Left lung (tissue), 10 donors: ENCODE results near the gene TTLL5. TPM values are rescaled to one million over a fixed set of nuclear protein-coding genes. Genes with fewer than 3 reads are reported as not detected.

Experiments used
- ATAC-seq: fragments of 200-7000 bp; cut with Tn5 transposase; one replicate; pipeline ENCODE4 v1.9.1; 2020; ENCODE audit warnings: moderate library complexity
- DNase-seq, 4 donors: peaks; one replicate each; pipeline ENCODE4 v3.0.0-alpha.2; 2013 to 2020
- H3K27ac ChIP-seq, 2 donors: fragments of 200-600 bp; sonication (generic) in 1 of 2; one replicate each; pipeline versions ENCODE4 v1.5.0 to v1.8.0; 2020 to 2021
- H3K27me3 ChIP-seq, 2 donors: fragments of 200-600 bp; sonication (generic) in 1 of 2; one replicate each; pipeline versions ENCODE4 v1.5.0 to v1.8.0; 2020 to 2021
- H3K36me3 ChIP-seq, 2 donors: fragments of 200-600 bp; sonication (generic) in 1 of 2; one replicate each; pipeline versions ENCODE4 v1.5.0 to v1.8.0; 2020 to 2021
- H3K4me1 ChIP-seq, 2 donors: fragments of 200-600 bp; one replicate each; pipeline ENCODE4 v1.8.0; 2021
- H3K4me3 ChIP-seq, 2 donors: fragments of 200-600 bp; sonication (generic) in 1 of 2; one replicate each; pipeline versions ENCODE4 v1.5.0 to v1.8.0; 2020 to 2021; ENCODE audit warnings: mild to moderate bottlenecking in 1 of 2
- H3K9me3 ChIP-seq, 2 donors: fragments of 200-600 bp; sonication (generic) in 1 of 2; one replicate each; pipeline versions ENCODE4 v1.5.0 to v1.8.0; 2020 to 2021
- CTCF ChIP-seq, 2 donors: fragments of 200-600 bp; sonication (generic) in 1 of 2; IDR thresholded peaks; one replicate each; pipeline versions ENCODE4 v1.5.0 to v1.8.0; 2021; ENCODE audit warnings: antibody characterized with exemption in 2 of 2
- intact Hi-C, 2 donors: fragments of 100-400 bp; cut with DNase I; formaldehyde crosslinking; loops; one replicate each; pipeline versions ENCODE4 v1.11.2 to v1.14.2; 2022
- polyA plus RNA-seq, 6 donors: library from polyadenylated mRNA; unstranded; fragments of 120-200 nt; gene quantifications; one replicate each; pipeline ENCODE4 v1.2.1, GENCODE V29; 2013; ENCODE audit not compliant: insufficient read length in 6 of 6
- total RNA-seq, 2 donors: library from RNA; stranded (reverse); fragmentation: NEBNext Ultra II Directional; extraction: Animal tissue kit (Norgen Biotek cat#: 25700); gene quantifications; one replicate each; pipeline ENCODE4 v1.2.1, GENCODE V29; 2021
- donor health status: DM: no; HTN: yes; CAD: no.
- donor health status: DM: no; HTN: no; CAD: no.

The TTLL5 gene
- total and polyA plus RNA-seq, 8 donors, result 30.8 to 46.7 (median 42.1) TPM

GRCh38 chr14:75711796-75712211, 50.8 kb downstream of the TTLL5 start:
- Histone ChIP-seq H3K9me3 (no peaks in the 10 kb centered on the region), H3K4me1 (peaks cover 15 to 21% of the 10 kb centered on the region in 2 donors), H3K27me3 (no peaks in the 10 kb centered on the region), H3K36me3 (peaks cover 0 to 14% of the 10 kb centered on the region in 2 donors), H3K27ac (peak overlapping the region; percentile 62 to 78), H3K4me3 (no peak overlapping the region)
- TF ChIP-seq CTCF (IDR thresholded peaks at IDR 0.05), result no peak
- intact Hi-C loops, result loop anchor here in 1 of 2 donors (5.0 to 10.0 kb wide), 2 partner anchors 73 to 270 kb away; partner anchors contain the start of gene TGFB3
- ATAC-seq, result peak; percentile 89
- peak; percentile 66 to 88 (median 76) for DNase-seq

GRCh38 chr14:75714991-75715390, 53.9 kb downstream of the TTLL5 start:
- peak in 2 of 4 donors; percentile 17 to 57 for DNase-seq
- intact Hi-C loops, result loop anchor here in 1 of 2 donors (5.0 to 10.0 kb wide), 2 partner anchors 70 to 267 kb away; partner anchors contain the start of gene TGFB3

GRCh38 chr14:75715926-75716780, 55.1 kb downstream of the TTLL5 start:
- Histone ChIP-seq H3K27me3 (no peaks in the 10 kb centered on the region), H3K36me3 (peaks cover 0 to 8% of the 10 kb centered on the region in 2 donors), H3K4me3 (no peak overlapping the region), H3K9me3 (no peaks in the 10 kb centered on the region), H3K27ac (peak overlapping the region in 1 of 2 donors; percentile 44), H3K4me1 (peaks cover 15 to 20% of the 10 kb centered on the region in 2 donors)
- TF ChIP-seq CTCF (IDR thresholded peaks at IDR 0.05), result no peak
- intact Hi-C loops, result loop anchor here in 1 of 2 donors (10.0 kb wide), 1 partner anchor 69 kb away; no protein-coding TSS in a partner anchor
- DNase-seq, result no peak
- ATAC-seq, result no peak

More at GRCh38 chr14:75714991-75715390, 53.9 kb downstream of the TTLL5 start:
- Histone ChIP-seq H3K27me3 (no peaks in the 10 kb centered on the region), H3K9me3 (no peaks in the 10 kb centered on the region), H3K36me3 (peaks cover 0 to 8% of the 10 kb centered on the region in 2 donors), H3K4me1 (peaks cover 15 to 22% of the 10 kb centered on the region in 2 donors), H3K4me3 (no peak overlapping the region), H3K27ac (no peak overlapping the region)
- TF ChIP-seq CTCF (IDR thresholded peaks at IDR 0.05), result no peak
- no peak for ATAC-seq

- Histone ChIP-seq H3K27me3 (no peaks in the 10 kb centered on the region), H3K4me3 (no peak overlapping the region), H3K36me3 (peaks cover 0 to 19% of the 10 kb centered on the region in 2 donors), H3K27ac (no peak overlapping the region), H3K4me1 (peaks cover 9 to 11% of the 10 kb centered on the region in 2 donors), H3K9me3 (no peaks in the 10 kb centered on the region)
- intact Hi-C loops, result loop anchor here in 1 of 2 donors (10.0 kb wide), 1 partner anchor 67 kb away; no protein-coding TSS in a partner anchor
- DNase-seq, result no peak
- no peak for TF ChIP-seq CTCF (IDR thresholded peaks at IDR 0.05)
- peak; percentile 67 for ATAC-seq
These were observed 56.7 kb downstream of the TTLL5 start for GRCh38 chr14:75717729-75718128.

GRCh38 chr14:75718199-75718598, 57.2 kb downstream of the TTLL5 start:
- Histone ChIP-seq H3K9me3 (no peaks in the 10 kb centered on the region), H3K4me3 (no peak overlapping the region), H3K27ac (no peak overlapping the region), H3K36me3 (peaks cover 0 to 22% of the 10 kb centered on the region in 2 donors), H3K27me3 (no peaks in the 10 kb centered on the region), H3K4me1 (peaks cover 9 to 11% of the 10 kb centered on the region in 2 donors)
- intact Hi-C loops, result loop anchor here in 1 of 2 donors (10.0 kb wide), 1 partner anchor 67 kb away; no protein-coding TSS in a partner anchor
- DNase-seq (no peak), ATAC-seq (no peak)
- TF ChIP-seq CTCF (IDR thresholded peaks at IDR 0.05), result no peak
